Kidney (tissue), 14 donors: Measurements from ENCODE around the gene TTYH2. TPM values are rescaled to one million over a fixed set of nuclear protein-coding genes. Genes with fewer than 3 reads are reported as not detected.

Source experiments
- DNase-seq, 5 donors: peaks; one replicate each; pipeline ENCODE4 v3.0.0-alpha.2; 2013 to 2020
- FAIRE-seq: peaks from 2 replicates; lab custom pipeline; 2012; peaks lifted over from hg19 to GRCh38; lab: Jason Lieb, UNC
- H3K27ac ChIP-seq, 2 donors: one replicate each; pipeline ENCODE4 v1.7.0; 2013; ENCODE audit warnings: low read depth in 2 of 2, low read length in 2 of 2, inconsistent platforms in 1 of 2
- H3K27me3 ChIP-seq: one replicate; pipeline ENCODE4 v1.7.1; 2013; ENCODE audit warnings: low read length, inconsistent platforms; ENCODE audit not compliant: control insufficient read depth, insufficient read depth
- H3K36me3 ChIP-seq, 3 donors: one replicate each; pipeline versions ENCODE4 v1.7.0 to v1.7.1; 2013; ENCODE audit warnings: low read length in 3 of 3, control low read depth in 1 of 3, inconsistent platforms in 1 of 3; ENCODE audit not compliant: insufficient read depth in 3 of 3, control insufficient read depth in 2 of 3
- H3K4me1 ChIP-seq, 3 donors: one replicate each; pipeline versions ENCODE4 v1.7.0 to v1.7.1; 2013; ENCODE audit warnings: low read length in 3 of 3, inconsistent platforms in 1 of 3, low read depth in 1 of 3; ENCODE audit not compliant: control insufficient read depth in 2 of 3, insufficient read depth in 2 of 3
- H3K4me3 ChIP-seq, 3 donors: one replicate each; pipeline versions ENCODE4 v1.7.0 to v1.8.1; 2013; ENCODE audit warnings: low read length in 3 of 3, control low read depth in 1 of 3, inconsistent platforms in 1 of 3
- H3K9ac ChIP-seq, 3 donors: one replicate each; pipeline versions ENCODE4 v1.7.0 to v1.7.1; 2013; ENCODE audit warnings: low read length in 3 of 3, control low read depth in 1 of 3, inconsistent platforms in 1 of 3
- H3K9me3 ChIP-seq, 3 donors: one replicate each; pipeline versions ENCODE4 v1.7.0 to v1.7.1; 2013; ENCODE audit warnings: low read length in 3 of 3, control low read depth in 1 of 3, inconsistent platforms in 1 of 3; ENCODE audit not compliant: control insufficient read depth in 2 of 3, insufficient read depth in 1 of 3
- CTCF ChIP-seq: IDR thresholded peaks from 3 replicates; pipeline ENCODE4 v1.5.1; 2012; ENCODE audit warnings: mild to moderate bottlenecking, moderate library complexity, borderline replicate concordance; ENCODE audit not compliant: insufficient read depth; ENCODE audit errors: extremely low read depth
- intact Hi-C: fragments of 100-400 bp; cut with DNase I; formaldehyde crosslinking; loops from one replicate; pipeline ENCODE4 v1.11.1; 2022
- polyA plus RNA-seq: library from polyadenylated mRNA; stranded (reverse); fragments of 350-450 nt; fragmentation: Illumina TruSeq; extraction: RNeasy Lipid Tissue Mini Kit (QIAGEN cat#74804); gene quantifications from one replicate; pipeline ENCODE4 v1.2.3, GENCODE V29; 2014; ENCODE audit warnings: low read depth, low replicate concordance; ENCODE audit not compliant: insufficient read depth
- total RNA-seq: library from RNA; stranded (reverse); fragmentation: NEBNext Ultra II Directional; extraction: Animal tissue kit (Norgen Biotek cat#: 25700); gene quantifications from one replicate; pipeline ENCODE4 v1.2.1, GENCODE V29; 2021
- donor health status: control.
- donor health status: control.
- donor health status: control.
- donor health status: control.
- donor health status: control.
- donor health status: DM: yes; HTN: yes; CAD: no.
- donor health status: Normal renal cell carcinoma (clear cell type).

TTYH2 gene
- total and polyA plus RNA-seq, 2 donors from 2014 or later = 2.4 to 7.1 TPM

GRCh38 chr17:74228306-74228978 is 15.1 kb downstream of the TTYH2 start:
- FAIRE-seq (no peak), DNase-seq (no peak)
- Histone ChIP-seq H3K4me3 (no peak overlapping the region), H3K27ac (no peak overlapping the region), H3K4me1 (no peaks in the 10 kb centered on the region), H3K27me3 (no peaks in the 10 kb centered on the region), H3K36me3 (no peaks in the 10 kb centered on the region), H3K9me3 (no peaks in the 10 kb centered on the region), H3K9ac (no peak overlapping the region)
- no peak for TF ChIP-seq CTCF
- intact Hi-C loops = no loop called here

- FAIRE-seq (no peak), DNase-seq (no peak)
- Histone ChIP-seq H3K4me1 (no peaks in the 10 kb centered on the region), H3K9me3 (no peaks in the 10 kb centered on the region), H3K27ac (no peak overlapping the region), H3K4me3 (no peak overlapping the region), H3K9ac (no peak overlapping the region), H3K27me3 (no peaks in the 10 kb centered on the region), H3K36me3 (no peaks in the 10 kb centered on the region)
- intact Hi-C loops = no loop called here
- no peak for TF ChIP-seq CTCF
Observed at GRCh38 chr17:74230896-74231295, 17.5 kb downstream of the TTYH2 start.

GRCh38 chr17:74231928-74232907 is 18.8 kb downstream of the TTYH2 start:
- intact Hi-C loops = no loop called here
- H3K4me3 ChIP-seq = no peak overlapping the region
- no peaks in the 10 kb centered on the region for H3K4me1 ChIP-seq
- no peak for TF ChIP-seq CTCF
- H3K27me3 ChIP-seq = no peaks in the 10 kb centered on the region
- H3K9me3 ChIP-seq = no peaks in the 10 kb centered on the region
- FAIRE-seq (no peak), DNase-seq (no peak)
- no peaks in the 10 kb centered on the region for H3K36me3 ChIP-seq
- H3K9ac ChIP-seq = no peak overlapping the region
- H3K27ac ChIP-seq = no peak overlapping the region
